ENCODE measurements around the gene SKOR1.

The SKOR1 gene

GRCh38 chr15:67781907-67782690 lies 43.2 kb upstream of the SKOR1 start:
- H2BK120ac ChIP-seq (ENCODE audit: insufficient read depth, low read length, poor library complexity) = no peak overlapping the region
- no peak overlapping the region for H4K91ac ChIP-seq (ENCODE audit: low read depth, low read length)
- no peak overlapping the region for H3K9ac ChIP-seq (ENCODE audit: low read length)
- H3K4me1 ChIP-seq (ENCODE audit: control insufficient read depth in 1 of 2, insufficient read depth in 2 of 2, low read length in 2 of 2) = no peaks in the 10 kb centered on the region
- H3K23ac ChIP-seq (ENCODE audit: low read length) = no peak overlapping the region
- no peaks in the 10 kb centered on the region for H3K79me1 ChIP-seq (ENCODE audit: low read length)
- no peak overlapping the region for H2AFZ ChIP-seq (ENCODE audit: insufficient read depth, low read length, poor library complexity)
- H3K9me3 ChIP-seq (ENCODE audit: insufficient read depth, low read depth, low read length) = peaks cover 5% of the 10 kb centered on the region
- no peak overlapping the region for H3K4me3 ChIP-seq (ENCODE audit: low read depth, low read length)
- no peak overlapping the region for H3K4ac ChIP-seq (ENCODE audit: low read depth, low read length)
- no peak overlapping the region for H3K27ac ChIP-seq (ENCODE audit: low read depth, low read length)
- no CpG with 5 or more reads among the region's 10 CpGs for WGBS (ENCODE audit: extremely low coverage, insufficient coverage, insufficient read length)
- no peaks in the 10 kb centered on the region for H3K27me3 ChIP-seq (ENCODE audit: insufficient read depth, low read length)
- no peak overlapping the region for H2BK5ac ChIP-seq (ENCODE audit: low read depth, low read length, poor library complexity)
- H3K79me2 ChIP-seq (ENCODE audit: control insufficient read depth, insufficient read depth, low read length, poor library complexity) = no peaks in the 10 kb centered on the region
- no peak overlapping the region for H4K8ac ChIP-seq (ENCODE audit: low read depth, low read length)
- H4K12ac ChIP-seq (ENCODE audit: low read depth, low read length) = no peak overlapping the region
- no peak for DNase-seq
- no peak overlapping the region for H3K18ac ChIP-seq (ENCODE audit: low read length)
- no peak overlapping the region for H3K14ac ChIP-seq (ENCODE audit: low read length)
- peaks cover 0 to 2% of the 10 kb centered on the region in 2 experiments for H3K36me3 ChIP-seq (ENCODE audit: control insufficient read depth in 1 of 2, insufficient read depth in 2 of 2, low read length in 2 of 2)
- no peak overlapping the region for H2AK5ac ChIP-seq (ENCODE audit: low read length)
- H2BK12ac ChIP-seq (ENCODE audit: low read length) = no peak overlapping the region
- no peak overlapping the region for H3K4me2 ChIP-seq (ENCODE audit: low read length)

- Histone ChIP-seq H2BK120ac (ENCODE audit: insufficient read depth, low read length, poor library complexity) (no peak overlapping the region), H2BK12ac (ENCODE audit: low read length) (no peak overlapping the region), H2AFZ (ENCODE audit: insufficient read depth, low read length, poor library complexity) (no peak overlapping the region), H3K79me2 (ENCODE audit: control insufficient read depth, insufficient read depth, low read length, poor library complexity) (no peaks in the 10 kb centered on the region), H3K4me3 (ENCODE audit: low read depth, low read length) (no peak overlapping the region), H3K9ac (ENCODE audit: low read length) (no peak overlapping the region), H3K9me3 (ENCODE audit: insufficient read depth, low read depth, low read length) (peaks cover 5% of the 10 kb centered on the region), H3K79me1 (ENCODE audit: low read length) (no peaks in the 10 kb centered on the region), H3K36me3 (ENCODE audit: control insufficient read depth in 1 of 2, insufficient read depth in 2 of 2, low read length in 2 of 2) (peaks cover 0 to 2% of the 10 kb centered on the region in 2 experiments), H3K27me3 (ENCODE audit: insufficient read depth, low read length) (no peaks in the 10 kb centered on the region), H2AK5ac (ENCODE audit: low read length) (no peak overlapping the region), H3K4me1 (ENCODE audit: control insufficient read depth in 1 of 2, insufficient read depth in 2 of 2, low read length in 2 of 2) (no peaks in the 10 kb centered on the region), H3K4ac (ENCODE audit: low read depth, low read length) (no peak overlapping the region), H3K18ac (ENCODE audit: low read length) (no peak overlapping the region), H3K23ac (ENCODE audit: low read length) (no peak overlapping the region), H3K27ac (ENCODE audit: low read depth, low read length) (no peak overlapping the region), H3K14ac (ENCODE audit: low read length) (no peak overlapping the region), H4K91ac (ENCODE audit: low read depth, low read length) (no peak overlapping the region), H4K12ac (ENCODE audit: low read depth, low read length) (no peak overlapping the region), H2BK5ac (ENCODE audit: low read depth, low read length, poor library complexity) (no peak overlapping the region), H3K4me2 (ENCODE audit: low read length) (no peak overlapping the region), H4K8ac (ENCODE audit: low read depth, low read length) (no peak overlapping the region)
- WGBS (ENCODE audit: extremely low coverage, insufficient coverage, insufficient read length) = no CpG with 5 or more reads among the region's 7 CpGs
- no peak for DNase-seq
Measured at GRCh38 chr15:67782691-67782991, 42.7 kb upstream of the SKOR1 start.

DNA sequence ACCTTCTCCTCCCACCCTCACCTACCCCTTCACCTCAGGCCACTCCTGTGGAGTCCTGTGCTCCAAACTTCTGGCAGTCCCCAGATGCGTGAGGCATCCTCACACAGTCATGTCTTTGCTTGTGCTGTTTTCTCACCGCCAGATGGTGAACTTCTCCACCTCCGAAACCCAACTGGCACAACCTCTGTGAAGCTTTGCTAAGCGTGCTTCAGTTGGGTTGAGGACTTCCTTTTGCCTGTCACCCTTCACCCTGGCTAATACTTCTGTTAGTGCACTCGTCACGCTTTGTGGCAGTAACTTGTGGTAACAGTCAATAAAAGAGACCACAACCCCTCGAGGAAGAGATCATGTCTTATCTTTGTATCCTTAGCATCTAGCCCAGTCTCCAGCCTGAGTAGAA lies 42.0 kb upstream of the SKOR1 start:
- Histone ChIP-seq H2BK5ac (ENCODE audit: low read depth, low read length, poor library complexity) (no peak overlapping the region), H3K27ac (ENCODE audit: low read depth, low read length) (no peak overlapping the region), H3K9ac (ENCODE audit: low read length) (no peak overlapping the region), H3K4me3 (ENCODE audit: low read depth, low read length) (no peak overlapping the region), H2BK12ac (ENCODE audit: low read length) (no peak overlapping the region), H3K27me3 (ENCODE audit: insufficient read depth, low read length) (no peaks in the 10 kb centered on the region), H4K8ac (ENCODE audit: low read depth, low read length) (no peak overlapping the region), H2AFZ (ENCODE audit: insufficient read depth, low read length, poor library complexity) (no peak overlapping the region), H4K91ac (ENCODE audit: low read depth, low read length) (no peak overlapping the region), H3K79me1 (ENCODE audit: low read length) (no peaks in the 10 kb centered on the region), H3K4ac (ENCODE audit: low read depth, low read length) (no peak overlapping the region), H3K79me2 (ENCODE audit: control insufficient read depth, insufficient read depth, low read length, poor library complexity) (no peaks in the 10 kb centered on the region), H2BK120ac (ENCODE audit: insufficient read depth, low read length, poor library complexity) (no peak overlapping the region), H2AK5ac (ENCODE audit: low read length) (no peak overlapping the region), H3K4me1 (ENCODE audit: control insufficient read depth in 1 of 2, insufficient read depth in 2 of 2, low read length in 2 of 2) (no peaks in the 10 kb centered on the region), H3K23ac (ENCODE audit: low read length) (no peak overlapping the region), H3K18ac (ENCODE audit: low read length) (no peak overlapping the region), H4K12ac (ENCODE audit: low read depth, low read length) (no peak overlapping the region), H3K9me3 (ENCODE audit: insufficient read depth, low read depth, low read length) (peaks cover 5% of the 10 kb centered on the region), H3K36me3 (ENCODE audit: control insufficient read depth in 1 of 2, insufficient read depth in 2 of 2, low read length in 2 of 2) (peaks cover 0 to 2% of the 10 kb centered on the region in 2 experiments), H3K14ac (ENCODE audit: low read length) (no peak overlapping the region), H3K4me2 (ENCODE audit: low read length) (no peak overlapping the region)
- WGBS (ENCODE audit: extremely low coverage, insufficient coverage, insufficient read length) = no CpG with 5 or more reads among the region's 7 CpGs
- DNase-seq = no peak

GRCh38 chr15:67784090-67784781 lies 41.1 kb upstream of the SKOR1 start:
- Histone ChIP-seq H3K18ac (ENCODE audit: low read length) (no peak overlapping the region), H3K4me1 (ENCODE audit: control insufficient read depth in 1 of 2, insufficient read depth in 2 of 2, low read length in 2 of 2) (no peaks in the 10 kb centered on the region), H3K4me3 (ENCODE audit: low read depth, low read length) (no peak overlapping the region), H3K23ac (ENCODE audit: low read length) (no peak overlapping the region), H3K9ac (ENCODE audit: low read length) (no peak overlapping the region), H3K79me2 (ENCODE audit: control insufficient read depth, insufficient read depth, low read length, poor library complexity) (no peaks in the 10 kb centered on the region), H4K12ac (ENCODE audit: low read depth, low read length) (no peak overlapping the region), H3K27me3 (ENCODE audit: insufficient read depth, low read length) (no peaks in the 10 kb centered on the region), H2BK5ac (ENCODE audit: low read depth, low read length, poor library complexity) (no peak overlapping the region), H3K36me3 (ENCODE audit: control insufficient read depth in 1 of 2, insufficient read depth in 2 of 2, low read length in 2 of 2) (peaks cover 0 to 2% of the 10 kb centered on the region in 2 experiments), H3K27ac (ENCODE audit: low read depth, low read length) (no peak overlapping the region), H2AK5ac (ENCODE audit: low read length) (no peak overlapping the region), H4K91ac (ENCODE audit: low read depth, low read length) (no peak overlapping the region), H2AFZ (ENCODE audit: insufficient read depth, low read length, poor library complexity) (no peak overlapping the region), H4K8ac (ENCODE audit: low read depth, low read length) (no peak overlapping the region), H3K9me3 (ENCODE audit: insufficient read depth, low read depth, low read length) (peaks cover 5% of the 10 kb centered on the region), H2BK12ac (ENCODE audit: low read length) (no peak overlapping the region), H3K4ac (ENCODE audit: low read depth, low read length) (no peak overlapping the region), H3K14ac (ENCODE audit: low read length) (no peak overlapping the region), H3K4me2 (ENCODE audit: low read length) (no peak overlapping the region), H2BK120ac (ENCODE audit: insufficient read depth, low read length, poor library complexity) (no peak overlapping the region), H3K79me1 (ENCODE audit: low read length) (no peaks in the 10 kb centered on the region)
- no CpG with 5 or more reads among the region's 4 CpGs for WGBS (ENCODE audit: extremely low coverage, insufficient coverage, insufficient read length)
- no peak for DNase-seq
